ENCODE results near the gene RABGAP1L.

GRCh38 chr1:174825806-174826205 lies 666.5 kb downstream of the RABGAP1L start:
- TF ChIP-seq CTCF (IDR thresholded peaks at IDR 0.05) (no peak), POLR2AphosphoS5 (IDR thresholded peaks at IDR 0.05) (no peak), POLR2A (IDR thresholded peaks at IDR 0.05) (no peak), EP300 (IDR thresholded peaks at IDR 0.05) (no peak)
